ENCODE results near the gene TMEM30B. TPM values are rescaled to one million over a fixed set of nuclear protein-coding genes. Genes with fewer than 3 reads are reported as not detected.

TMEM30B gene
- total and polyA plus RNA-seq, 2 experiments from 2014 or later, result 0.35 to 1.7 TPM

DNA sequence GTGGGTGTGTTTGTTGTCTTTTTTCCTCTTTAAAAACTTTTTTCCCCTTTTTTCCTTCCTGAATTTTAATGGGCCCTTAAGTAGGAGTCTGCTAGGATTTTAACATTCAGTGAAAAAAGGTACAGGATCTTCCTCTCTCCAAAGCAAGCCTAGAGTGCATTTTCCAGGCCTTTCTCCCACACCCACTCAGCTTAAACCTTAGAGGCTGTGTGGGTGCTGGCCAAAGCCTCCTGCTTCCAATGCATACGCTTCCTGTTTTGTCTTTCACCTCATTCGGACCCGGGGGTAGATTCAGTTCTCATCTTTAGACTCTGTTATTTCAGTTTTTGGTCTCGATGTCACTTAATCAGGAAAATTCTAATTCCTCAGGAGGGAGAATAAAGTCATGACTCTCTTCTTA is 51.2 kb downstream of the TMEM30B start:
- Histone ChIP-seq H3K9me3 (ENCODE audit: low read depth) (no peaks in the 10 kb centered on the region), H3K9ac (no peak overlapping the region), H3K36me3 (ENCODE audit: low read depth) (no peaks in the 10 kb centered on the region), H2AFZ (no peak overlapping the region), H3K4me1 (ENCODE audit: insufficient read depth) (no peaks in the 10 kb centered on the region), H4K20me1 (ENCODE audit: insufficient read depth) (no peaks in the 10 kb centered on the region), H3K9me2 (ENCODE audit: insufficient read depth) (no peaks in the 10 kb centered on the region), H3K4me2 (ENCODE audit: unreplicated experiment) (no peak overlapping the region), H3F3A (ENCODE audit: insufficient read depth) (no peaks in the 10 kb centered on the region), H3K79me2 (ENCODE audit: insufficient read depth) (no peaks in the 10 kb centered on the region), H3K4me3 (no peak overlapping the region), H3K27me3 (replicated peaks; ENCODE audit: insufficient read depth) (no peaks in the 10 kb centered on the region), H3K27ac (no peak overlapping the region)
- DNase-seq, result no peak
- TF ChIP-seq EZH2 (IDR thresholded peaks at IDR 0.05; ENCODE audit: insufficient read depth, poor library complexity, severe bottlenecking) (no peak), EZH2phosphoT487 (IDR thresholded peaks at IDR 0.05; ENCODE audit: insufficient read depth, low read depth) (no peak)
- 55 to 58% methylated on average over 4 of the region's 4 CpGs for WGBS, 2 experiments (ENCODE audit: low coverage in 1 of 2, low lambda C conversion rate in 2 of 2, missing lambda C conversion rate in 2 of 2)
- in situ Hi-C loops (cut with MboI), result no loop called here

DNA sequence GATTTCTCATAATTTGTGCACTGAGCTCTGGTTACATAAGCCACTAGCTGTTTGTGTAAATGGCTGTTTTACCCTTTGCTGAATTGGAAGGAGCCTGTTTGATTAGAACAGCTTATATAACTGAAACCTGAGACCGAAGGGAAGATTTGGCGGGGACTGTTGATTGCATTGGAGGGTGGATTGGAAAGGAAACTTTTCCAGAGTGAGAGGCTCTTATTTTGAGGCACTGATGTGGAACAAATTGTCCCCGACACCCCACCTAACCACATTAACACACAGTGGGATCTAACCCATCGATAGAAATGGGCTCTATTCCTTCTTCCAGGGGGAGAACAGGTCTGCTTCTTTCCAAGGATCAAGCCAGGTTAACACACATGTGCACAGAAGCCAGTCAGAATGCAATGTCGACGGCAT is 51.7 kb downstream of the TMEM30B start:
- 76 to 80% methylated on average over 6 of the region's 6 CpGs for WGBS, 2 experiments (ENCODE audit: low coverage in 1 of 2, low lambda C conversion rate in 2 of 2, missing lambda C conversion rate in 2 of 2)
- Histone ChIP-seq H3K27me3 (replicated peaks; ENCODE audit: insufficient read depth) (no peaks in the 10 kb centered on the region), H3K27ac (no peak overlapping the region), H3K9me3 (ENCODE audit: low read depth) (no peaks in the 10 kb centered on the region), H3K9ac (no peak overlapping the region), H3K9me2 (ENCODE audit: insufficient read depth) (no peaks in the 10 kb centered on the region), H4K20me1 (ENCODE audit: insufficient read depth) (no peaks in the 10 kb centered on the region), H3F3A (ENCODE audit: insufficient read depth) (no peaks in the 10 kb centered on the region), H3K4me2 (ENCODE audit: unreplicated experiment) (no peak overlapping the region), H2AFZ (no peak overlapping the region), H3K36me3 (ENCODE audit: low read depth) (no peaks in the 10 kb centered on the region), H3K4me1 (ENCODE audit: insufficient read depth) (no peaks in the 10 kb centered on the region), H3K79me2 (ENCODE audit: insufficient read depth) (no peaks in the 10 kb centered on the region), H3K4me3 (no peak overlapping the region)
- no peak for DNase-seq
- TF ChIP-seq EZH2 (IDR thresholded peaks at IDR 0.05; ENCODE audit: insufficient read depth, poor library complexity, severe bottlenecking), result no peak
- no peak for TF ChIP-seq EZH2phosphoT487 (IDR thresholded peaks at IDR 0.05; ENCODE audit: insufficient read depth, low read depth)
- in situ Hi-C loops (cut with MboI), result no loop called here

DNA sequence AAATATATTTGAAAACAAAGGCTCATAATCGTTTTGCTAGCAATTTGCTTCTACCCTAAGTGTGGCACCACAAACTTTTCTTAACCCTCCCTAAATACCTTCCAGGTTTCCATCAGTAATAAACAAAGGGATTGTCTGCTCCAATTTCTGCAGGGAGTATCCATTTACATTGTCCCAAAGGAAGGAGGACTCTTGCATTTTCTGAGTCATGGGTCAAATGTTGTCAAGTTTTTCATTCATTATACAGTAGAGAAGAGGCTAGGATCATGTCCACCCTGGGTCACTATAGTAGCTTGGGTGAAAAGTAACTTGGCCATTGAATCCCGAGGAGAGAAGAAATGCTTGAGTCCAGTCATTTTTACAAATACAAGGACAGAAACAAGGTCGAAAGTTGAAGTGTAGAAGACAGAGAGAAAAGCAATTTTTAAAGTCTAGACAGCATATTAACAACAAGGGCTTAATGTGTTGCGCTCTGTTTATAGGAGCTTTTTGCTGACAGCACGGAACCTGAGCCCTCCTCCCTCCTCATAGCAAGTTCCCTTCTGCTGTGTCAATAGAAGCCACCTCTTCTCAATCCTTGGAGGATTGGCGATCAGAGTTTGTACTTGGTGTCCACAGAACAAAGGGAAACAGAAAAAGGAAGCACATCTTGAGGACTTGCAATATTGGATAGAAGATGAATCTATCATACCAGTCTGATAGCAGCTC is 53.1 kb downstream of the TMEM30B start:
- DNase-seq, result no peak
- in situ Hi-C loops (cut with MboI), result no loop called here

More for the DNA sequence above, 53.1 kb downstream of the TMEM30B start:
- no peak overlapping the region for H3K4me2 ChIP-seq (ENCODE audit: unreplicated experiment)
- no peaks in the 10 kb centered on the region for H4K20me1 ChIP-seq (ENCODE audit: insufficient read depth)
- H3K4me3 ChIP-seq, result no peak overlapping the region
- H3K9me3 ChIP-seq (ENCODE audit: low read depth), result no peaks in the 10 kb centered on the region
- no peak for TF ChIP-seq EZH2 (IDR thresholded peaks at IDR 0.05; ENCODE audit: insufficient read depth, poor library complexity, severe bottlenecking)
- no peak for TF ChIP-seq EZH2phosphoT487 (IDR thresholded peaks at IDR 0.05; ENCODE audit: insufficient read depth, low read depth)
- H3K27me3 ChIP-seq (replicated peaks; ENCODE audit: insufficient read depth), result no peaks in the 10 kb centered on the region
- no peaks in the 10 kb centered on the region for H3K79me2 ChIP-seq (ENCODE audit: insufficient read depth)
- H3K27ac ChIP-seq, result no peak overlapping the region
- H2AFZ ChIP-seq, result no peak overlapping the region
- no peaks in the 10 kb centered on the region for H3K36me3 ChIP-seq (ENCODE audit: low read depth)
- H3F3A ChIP-seq (ENCODE audit: insufficient read depth), result no peaks in the 10 kb centered on the region
- no peaks in the 10 kb centered on the region for H3K9me2 ChIP-seq (ENCODE audit: insufficient read depth)
- no peak overlapping the region for H3K9ac ChIP-seq
- 72 to 77% methylated on average over 6 of the region's 6 CpGs for WGBS, 2 experiments (ENCODE audit: low coverage in 1 of 2, low lambda C conversion rate in 2 of 2, missing lambda C conversion rate in 2 of 2)
- H3K4me1 ChIP-seq (ENCODE audit: insufficient read depth), result no peaks in the 10 kb centered on the region

Other genes with a start within 250 kb of the TMEM30B start
- 2.7 and 3.5 TPM in 2 replicates for gene PRKCH, start 40.2 kb upstream of the TMEM30B start, total RNA-seq (2014; rRNA removed; shearing (Covaris generic))
- gene PRKCH, start 40.2 kb upstream of the TMEM30B start, polyA plus RNA-seq (2016; fragmentation: Nextera tagmentation; extraction: Ambion mirVana), result 2.4 and 2.9 TPM in 2 replicates

All from GM23248 (cell line).